ENCODE data around the gene CD22. TPM values are rescaled to one million over a fixed set of nuclear protein-coding genes. Genes with fewer than 3 reads are reported as not detected.
A peak's percentile ranks its signal among the peaks of the same experiment; 100 is the strongest.

CD22 gene
- total and polyA plus RNA-seq, 2 donors from 2014 or later, result 0.82 to 15.4 TPM

DNA sequence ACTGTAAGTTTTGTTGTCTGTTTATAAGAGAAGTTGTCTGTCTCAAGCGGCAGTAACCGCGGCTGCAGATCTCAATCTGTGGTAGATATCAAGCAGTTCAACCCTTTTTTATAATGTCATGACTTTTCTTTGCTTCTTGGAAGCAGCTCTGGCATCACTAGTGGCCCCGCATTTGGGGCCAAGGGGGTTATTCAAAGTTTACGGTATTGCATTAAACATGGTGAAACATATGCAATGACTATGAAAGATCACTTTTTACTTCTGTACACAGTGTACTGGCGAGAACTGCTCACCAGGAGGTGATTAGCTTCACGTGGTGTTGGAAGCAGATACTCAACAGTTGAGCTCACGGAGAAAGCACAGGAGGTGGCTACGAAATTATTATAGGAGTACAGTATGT is 24.6 kb downstream of the CD22 start:
- Histone ChIP-seq H3K4me3 (ENCODE audit: low read length in 3 of 3) (no peak overlapping the region), H3K36me3 (ENCODE audit: control insufficient read depth in 2 of 3, insufficient read depth in 3 of 3, low read length in 3 of 3) (no peaks in the 10 kb centered on the region), H3K27ac (ENCODE audit: low read depth in 2 of 2, low read length in 2 of 2) (no peak overlapping the region), H3K9ac (ENCODE audit: low read length in 3 of 3) (no peak overlapping the region), H3K9me3 (ENCODE audit: control insufficient read depth in 2 of 3, insufficient read depth in 1 of 3, low read length in 3 of 3) (no peaks in the 10 kb centered on the region), H3K4me1 (ENCODE audit: control insufficient read depth in 2 of 3, insufficient read depth in 2 of 3, low read depth in 1 of 3, low read length in 3 of 3) (peaks cover 0 to 2% (median 0%) of the 10 kb centered on the region in 3 donors), H3K27me3 (ENCODE audit: control insufficient read depth, insufficient read depth, low read length) (no peaks in the 10 kb centered on the region)
- intact Hi-C loops (cut with DNase I), result loop anchor here (10.0 kb wide), 1 partner anchor 111 kb away; no protein-coding TSS in a partner anchor
- peak in 1 of 5 donors; percentile 4 for DNase-seq
- TF ChIP-seq, protein P1, sequence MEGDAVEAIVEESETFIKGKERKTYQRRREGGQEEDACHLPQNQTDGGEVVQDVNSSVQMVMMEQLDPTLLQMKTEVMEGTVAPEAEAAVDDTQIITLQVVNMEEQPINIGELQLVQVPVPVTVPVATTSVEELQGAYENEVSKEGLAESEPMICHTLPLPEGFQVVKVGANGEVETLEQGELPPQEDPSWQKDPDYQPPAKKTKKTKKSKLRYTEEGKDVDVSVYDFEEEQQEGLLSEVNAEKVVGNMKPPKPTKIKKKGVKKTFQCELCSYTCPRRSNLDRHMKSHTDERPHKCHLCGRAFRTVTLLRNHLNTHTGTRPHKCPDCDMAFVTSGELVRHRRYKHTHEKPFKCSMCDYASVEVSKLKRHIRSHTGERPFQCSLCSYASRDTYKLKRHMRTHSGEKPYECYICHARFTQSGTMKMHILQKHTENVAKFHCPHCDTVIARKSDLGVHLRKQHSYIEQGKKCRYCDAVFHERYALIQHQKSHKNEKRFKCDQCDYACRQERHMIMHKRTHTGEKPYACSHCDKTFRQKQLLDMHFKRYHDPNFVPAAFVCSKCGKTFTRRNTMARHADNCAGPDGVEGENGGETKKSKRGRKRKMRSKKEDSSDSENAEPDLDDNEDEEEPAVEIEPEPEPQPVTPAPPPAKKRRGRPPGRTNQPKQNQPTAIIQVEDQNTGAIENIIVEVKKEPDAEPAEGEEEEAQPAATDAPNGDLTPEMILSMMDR (IDR thresholded peaks at IDR 0.05; ENCODE audit: borderline replicate concordance, extremely low read depth, insufficient read depth), result no peak
- FAIRE-seq, result no peak

DNA sequence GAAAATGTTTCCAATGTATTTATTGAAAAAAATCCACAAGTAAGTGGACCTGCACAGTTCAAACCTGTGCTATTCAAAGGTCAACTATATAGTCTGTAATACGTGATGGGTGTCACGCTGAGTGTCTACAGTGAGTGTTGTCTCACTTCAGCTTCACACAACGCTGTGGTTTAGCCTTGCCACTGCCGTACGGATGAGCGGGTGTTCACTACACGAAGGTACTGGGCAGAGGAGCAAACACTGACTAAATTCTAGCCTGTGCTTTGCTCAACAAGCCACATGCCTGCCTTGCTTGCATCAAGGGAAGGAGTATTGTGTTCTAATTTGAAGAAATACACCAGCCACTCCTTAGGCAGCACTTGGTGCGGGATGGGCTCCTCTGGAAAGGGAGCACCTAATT is 25.9 kb downstream of the CD22 start:
- Histone ChIP-seq H3K4me1 (ENCODE audit: control insufficient read depth in 2 of 3, insufficient read depth in 2 of 3, low read depth in 1 of 3, low read length in 3 of 3) (peaks cover 0 to 2% (median 0%) of the 10 kb centered on the region in 3 donors), H3K9ac (ENCODE audit: low read length in 3 of 3) (no peak overlapping the region), H3K27me3 (ENCODE audit: control insufficient read depth, insufficient read depth, low read length) (no peaks in the 10 kb centered on the region), H3K36me3 (ENCODE audit: control insufficient read depth in 2 of 3, insufficient read depth in 3 of 3, low read length in 3 of 3) (no peaks in the 10 kb centered on the region), H3K27ac (ENCODE audit: low read depth in 2 of 2, low read length in 2 of 2) (no peak overlapping the region), H3K9me3 (ENCODE audit: control insufficient read depth in 2 of 3, insufficient read depth in 1 of 3, low read length in 3 of 3) (no peaks in the 10 kb centered on the region), H3K4me3 (ENCODE audit: low read length in 3 of 3) (no peak overlapping the region)
- intact Hi-C loops (cut with DNase I), result loop anchor here (10.0 kb wide), 1 partner anchor 110 kb away; no protein-coding TSS in a partner anchor
- TF ChIP-seq, protein P1 (IDR thresholded peaks at IDR 0.05; ENCODE audit: borderline replicate concordance, extremely low read depth, insufficient read depth), result no peak
- DNase-seq, result no peak
- FAIRE-seq, result no peak

DNA sequence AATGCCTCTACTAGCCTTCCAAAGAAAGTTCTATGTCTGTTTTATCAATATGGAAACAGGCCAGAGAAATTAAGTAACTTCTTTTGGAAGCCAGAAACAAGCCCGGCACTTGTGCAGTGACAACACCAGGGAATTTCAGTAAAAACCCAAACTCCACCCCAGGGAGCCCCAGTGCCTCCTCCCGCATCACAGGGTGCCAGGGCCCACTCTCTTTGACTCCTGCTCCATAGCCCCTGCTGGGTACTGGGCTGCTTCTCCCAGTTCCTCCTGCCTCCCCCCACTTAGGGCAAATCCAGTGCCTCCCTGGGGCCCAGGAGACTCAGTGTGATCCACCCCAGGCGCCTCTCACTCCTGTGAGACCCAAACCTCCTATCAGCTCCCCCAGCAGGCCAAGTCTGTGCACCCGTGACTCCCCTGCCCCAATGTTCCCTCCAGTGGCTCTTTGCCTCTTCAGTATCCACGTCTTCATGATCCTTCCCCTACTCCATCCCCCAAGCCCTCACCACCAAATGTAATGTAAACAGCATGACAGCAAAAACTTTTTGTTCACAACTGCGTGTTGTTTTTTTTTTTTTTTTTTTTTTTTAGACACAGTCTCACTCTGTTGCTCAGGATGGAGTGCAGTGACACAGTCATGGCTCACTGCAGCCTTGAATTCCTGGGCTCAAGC is 26.9 kb downstream of the CD22 start:
- DNase-seq (no peak), FAIRE-seq (no peak)
- Histone ChIP-seq H3K27ac (ENCODE audit: low read depth in 2 of 2, low read length in 2 of 2) (no peak overlapping the region), H3K36me3 (ENCODE audit: control insufficient read depth in 2 of 3, insufficient read depth in 3 of 3, low read length in 3 of 3) (no peaks in the 10 kb centered on the region), H3K4me1 (ENCODE audit: control insufficient read depth in 2 of 3, insufficient read depth in 2 of 3, low read depth in 1 of 3, low read length in 3 of 3) (peaks cover 0 to 2% (median 0%) of the 10 kb centered on the region in 3 donors), H3K4me3 (ENCODE audit: low read length in 3 of 3) (no peak overlapping the region), H3K27me3 (ENCODE audit: control insufficient read depth, insufficient read depth, low read length) (no peaks in the 10 kb centered on the region), H3K9me3 (ENCODE audit: control insufficient read depth in 2 of 3, insufficient read depth in 1 of 3, low read length in 3 of 3) (no peaks in the 10 kb centered on the region), H3K9ac (ENCODE audit: low read length in 3 of 3) (no peak overlapping the region)
- TF ChIP-seq, protein P1 (IDR thresholded peaks at IDR 0.05; ENCODE audit: borderline replicate concordance, extremely low read depth, insufficient read depth), result no peak
- intact Hi-C loops (cut with DNase I), result loop anchor here (10.0 kb wide), 1 partner anchor 109 kb away; no protein-coding TSS in a partner anchor

Data from kidney (tissue), 14 donors.